Hepatocyte (in vitro differentiated cells): ENCODE data around the gene SAA1. TPM values are rescaled to one million over a fixed set of nuclear protein-coding genes. Genes with fewer than 3 reads are reported as not detected.

Experiments
- DNase-seq: peaks from one replicate; pipeline ENCODE4 v3.0.0-alpha.2; 2016; ENCODE audit warnings: low spot score
- H2AFZ ChIP-seq: fragments of 200-600 bp; sonication (generic); 2 replicates; pipeline ENCODE4 v1.6.0; 2016; ENCODE audit warnings: antibody characterized with exemption, mild to moderate bottlenecking
- H3K27ac ChIP-seq: fragments of 200-600 bp; sonication (generic); 2 replicates; pipeline ENCODE4 v1.5.1; 2016; ENCODE audit warnings: mild to moderate bottlenecking
- H3K27me3 ChIP-seq: fragments of 200-600 bp; sonication (generic); 2 replicates; pipeline ENCODE4 v1.6.1; 2016
- H3K36me3 ChIP-seq: fragments of 200-600 bp; sonication (generic); replicated peaks from 2 replicates; pipeline ENCODE4 v1.5.1; 2016; ENCODE audit warnings: low read depth; ENCODE audit not compliant: insufficient read depth
- H3K4me1 ChIP-seq: fragments of 200-600 bp; sonication (generic); 2 replicates; pipeline ENCODE4 v1.5.1; 2016; ENCODE audit warnings: mild to moderate bottlenecking, moderate library complexity; ENCODE audit not compliant: insufficient read depth
- H3K4me2 ChIP-seq: fragments of 200-600 bp; sonication (generic); 2 replicates; pipeline ENCODE4 v1.6.0; 2016
- H3K4me3 ChIP-seq: fragments of 200-600 bp; sonication (generic); 2 replicates; pipeline ENCODE4 v1.5.1; 2016; ENCODE audit warnings: mild to moderate bottlenecking
- H3K79me2 ChIP-seq: fragments of 200-600 bp; sonication (generic); 2 replicates; pipeline ENCODE4 v1.6.0; 2017; ENCODE audit warnings: mild to moderate bottlenecking
- H3K9me2 ChIP-seq: fragments of 200-600 bp; sonication (generic); replicated peaks from 2 replicates; pipeline ENCODE4 v1.6.0; 2017; ENCODE audit warnings: mild to moderate bottlenecking; ENCODE audit not compliant: insufficient read depth
- H3K9me3 ChIP-seq: fragments of 200-600 bp; sonication (generic); 2 replicates; pipeline ENCODE4 v1.5.1; 2016; ENCODE audit warnings: low read depth, mild to moderate bottlenecking
- H4K20me1 ChIP-seq: fragments of 200-600 bp; sonication (generic); 2 replicates; pipeline ENCODE4 v1.6.0; 2016; ENCODE audit warnings: mild to moderate bottlenecking; ENCODE audit not compliant: insufficient read depth, poor library complexity, severe bottlenecking
- CTCF ChIP-seq: fragments of 200-600 bp; sonication (generic); IDR thresholded peaks from 2 replicates; pipeline ENCODE4 v1.5.1; 2016; ENCODE audit warnings: antibody characterized with exemption, mild to moderate bottlenecking; ENCODE audit not compliant: poor library complexity
- EZH2 ChIP-seq: fragments of 200-600 bp; sonication (generic); IDR thresholded peaks from 2 replicates; pipeline ENCODE4 v1.6.1; 2016; ENCODE audit warnings: antibody characterized with exemption, mild to moderate bottlenecking, borderline replicate concordance
- EZH2phosphoT487 ChIP-seq: fragments of 200-600 bp; sonication (generic); IDR thresholded peaks from one replicate; pipeline ENCODE4 v1.6.1; 2018; ENCODE audit warnings: antibody characterized with exemption, mild to moderate bottlenecking, low read depth, moderate library complexity; ENCODE audit not compliant: unreplicated experiment, severe bottlenecking
- WGBS: methylation state at CpG from one replicate; pipeline ENCODE4 v1.1.6; 2016; ENCODE audit warnings: low lambda C conversion rate; ENCODE audit errors: missing lambda C conversion rate; 5-methylcytosine and 5-hydroxymethylcytosine counted together
- polyA plus RNA-seq: library from polyadenylated mRNA; unstranded; fragments of >200 nt; fragmentation: Nextera tagmentation; extraction: Ambion mirVana; gene quantifications from 2 replicates; pipeline ENCODE4 v1.2.1, GENCODE V29; 2016
- total RNA-seq: library from RNA; depleted of rRNA; stranded (reverse); fragments of >200 nt; gene quantifications from 2 replicates; pipeline ENCODE4 v1.2.3, GENCODE V29; 2014

Gene SAA1
- total and polyA plus RNA-seq, 2 experiments from 2014 or later = 153 to 2,093 TPM

GRCh38 chr11:18294862-18295261 is 28.8 kb downstream of the SAA1 start:
- WGBS = 99% methylated on average over 5 of the region's 5 CpGs
- H3K36me3 ChIP-seq = no peaks in the 10 kb centered on the region
- H3K4me1 ChIP-seq = no peaks in the 10 kb centered on the region

GRCh38 chr11:18295316-18295715 is 29.3 kb downstream of the SAA1 start:
- no peak overlapping the region for H2AFZ ChIP-seq
- H3K4me3 ChIP-seq = no peak overlapping the region
- no peaks in the 10 kb centered on the region for H3K4me1 ChIP-seq
- H3K27me3 ChIP-seq = no peaks in the 10 kb centered on the region
- no peak for TF ChIP-seq EZH2phosphoT487
- no peak for TF ChIP-seq CTCF
- TF ChIP-seq EZH2 = no peak
- no peak for DNase-seq
- no peaks in the 10 kb centered on the region for H3K36me3 ChIP-seq
- no peaks in the 10 kb centered on the region for H3K79me2 ChIP-seq
- no peak overlapping the region for H3K27ac ChIP-seq
- H3K4me2 ChIP-seq = no peak overlapping the region
- no peaks in the 10 kb centered on the region for H3K9me3 ChIP-seq
- H4K20me1 ChIP-seq = no peaks in the 10 kb centered on the region
- H3K9me2 ChIP-seq = no peaks in the 10 kb centered on the region
- WGBS = 97% methylated on average over 2 of the region's 2 CpGs

More at GRCh38 chr11:18294862-18295261, 28.8 kb downstream of the SAA1 start:
- no peak for DNase-seq
- Histone ChIP-seq H3K4me3 (no peak overlapping the region), H3K27me3 (no peaks in the 10 kb centered on the region), H4K20me1 (no peaks in the 10 kb centered on the region), H3K27ac (no peak overlapping the region), H3K9me3 (no peaks in the 10 kb centered on the region), H3K9me2 (no peaks in the 10 kb centered on the region), H3K4me2 (no peak overlapping the region), H2AFZ (no peak overlapping the region), H3K79me2 (no peaks in the 10 kb centered on the region)
- TF ChIP-seq EZH2 (no peak), EZH2phosphoT487 (no peak), CTCF (no peak)

- Histone ChIP-seq H3K27me3 (no peaks in the 10 kb centered on the region), H2AFZ (no peak overlapping the region), H3K9me3 (no peaks in the 10 kb centered on the region), H3K36me3 (no peaks in the 10 kb centered on the region), H3K4me1 (no peaks in the 10 kb centered on the region), H3K4me2 (no peak overlapping the region), H3K27ac (no peak overlapping the region), H3K4me3 (no peak overlapping the region), H3K79me2 (no peaks in the 10 kb centered on the region), H4K20me1 (no peaks in the 10 kb centered on the region), H3K9me2 (no peaks in the 10 kb centered on the region)
- DNase-seq = no peak
- TF ChIP-seq CTCF = no peak
- TF ChIP-seq EZH2 = no peak
- TF ChIP-seq EZH2phosphoT487 = no peak
These were observed 33.7 kb downstream of the SAA1 start for GRCh38 chr11:18299721-18300120.

GRCh38 chr11:18304745-18305144 is 38.7 kb downstream of the SAA1 start:
- Histone ChIP-seq H3K36me3 (no peaks in the 10 kb centered on the region), H3K9me2 (no peaks in the 10 kb centered on the region), H4K20me1 (no peaks in the 10 kb centered on the region), H3K4me1 (no peaks in the 10 kb centered on the region), H3K79me2 (no peaks in the 10 kb centered on the region), H2AFZ (no peak overlapping the region), H3K27me3 (no peaks in the 10 kb centered on the region), H3K27ac (no peak overlapping the region), H3K4me2 (no peak overlapping the region), H3K9me3 (no peaks in the 10 kb centered on the region), H3K4me3 (no peak overlapping the region)
- TF ChIP-seq EZH2 = no peak
- TF ChIP-seq EZH2phosphoT487 = no peak
- no peak for TF ChIP-seq CTCF
- DNase-seq = peak; percentile 12
